ENCODE results near the gene NOD1.

DNA sequence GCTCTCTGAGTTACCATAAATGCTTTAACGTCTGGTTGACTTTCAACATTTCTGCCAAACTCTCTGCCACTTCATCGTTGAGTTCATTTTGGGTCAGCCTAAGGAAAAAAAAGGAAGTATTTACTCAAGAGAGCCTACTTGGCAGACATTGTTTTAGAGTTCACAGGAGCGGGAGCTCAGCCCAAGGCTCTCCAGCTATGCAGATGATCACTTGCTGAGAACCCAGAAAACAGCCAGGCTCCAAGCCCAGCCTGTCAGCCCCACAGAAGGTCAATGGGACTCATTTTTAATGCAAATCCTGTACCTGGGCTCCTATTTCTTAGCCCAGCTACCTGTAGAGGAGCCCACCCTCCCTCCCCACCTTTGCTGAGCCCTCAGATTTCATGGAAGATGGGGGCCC, 45.5 kb downstream of the NOD1 start:
- TF ChIP-seq, protein P1, sequence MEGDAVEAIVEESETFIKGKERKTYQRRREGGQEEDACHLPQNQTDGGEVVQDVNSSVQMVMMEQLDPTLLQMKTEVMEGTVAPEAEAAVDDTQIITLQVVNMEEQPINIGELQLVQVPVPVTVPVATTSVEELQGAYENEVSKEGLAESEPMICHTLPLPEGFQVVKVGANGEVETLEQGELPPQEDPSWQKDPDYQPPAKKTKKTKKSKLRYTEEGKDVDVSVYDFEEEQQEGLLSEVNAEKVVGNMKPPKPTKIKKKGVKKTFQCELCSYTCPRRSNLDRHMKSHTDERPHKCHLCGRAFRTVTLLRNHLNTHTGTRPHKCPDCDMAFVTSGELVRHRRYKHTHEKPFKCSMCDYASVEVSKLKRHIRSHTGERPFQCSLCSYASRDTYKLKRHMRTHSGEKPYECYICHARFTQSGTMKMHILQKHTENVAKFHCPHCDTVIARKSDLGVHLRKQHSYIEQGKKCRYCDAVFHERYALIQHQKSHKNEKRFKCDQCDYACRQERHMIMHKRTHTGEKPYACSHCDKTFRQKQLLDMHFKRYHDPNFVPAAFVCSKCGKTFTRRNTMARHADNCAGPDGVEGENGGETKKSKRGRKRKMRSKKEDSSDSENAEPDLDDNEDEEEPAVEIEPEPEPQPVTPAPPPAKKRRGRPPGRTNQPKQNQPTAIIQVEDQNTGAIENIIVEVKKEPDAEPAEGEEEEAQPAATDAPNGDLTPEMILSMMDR (IDR thresholded peaks at IDR 0.05), result no peak
- TF ChIP-seq POLR2A (IDR thresholded peaks at IDR 0.05), result no peak
